Right atrium auricular region (tissue), 2 donors: ENCODE results near the gene SASH1. TPM values are rescaled to one million over a fixed set of nuclear protein-coding genes. Genes with fewer than 3 reads are reported as not detected.
"Not testable (repeated sequence)": the region's sequence is repeated elsewhere in the genome, so short reads cannot be mapped to it uniquely, and the experiment has no call there.

ENCODE experiments used
- DNase-seq: peaks from one replicate; pipeline ENCODE4 v3.0.0-alpha.2; 2019; ENCODE audit warnings: low spot score
- H3K27ac ChIP-seq, 2 donors: fragments of 200-600 bp; sonication (generic); 1 replicate in 1 of 2; 2 replicates in 1 of 2; pipeline ENCODE4 v1.5.1; 2016 to 2019
- H3K27me3 ChIP-seq, 2 donors: fragments of 200-600 bp; sonication (generic); one replicate each; pipeline versions ENCODE4 v1.5.1 to v1.6.0; 2017 to 2019
- H3K36me3 ChIP-seq: fragments of 200-600 bp; sonication (generic); one replicate; pipeline ENCODE4 v1.5.1; 2016
- H3K4me1 ChIP-seq, 2 donors: fragments of 200-600 bp; sonication (generic); one replicate each; pipeline versions ENCODE4 v1.5.1 to v1.6.0; 2017 to 2019
- H3K4me3 ChIP-seq, 2 donors: fragments of 200-600 bp; sonication (generic); 1 replicate in 1 of 2; 2 replicates in 1 of 2; pipeline ENCODE4 v1.5.1; 2017 to 2019; ENCODE audit warnings: mild to moderate bottlenecking in 1 of 2, moderate library complexity in 1 of 2
- H3K9me3 ChIP-seq, 2 donors: fragments of 200-600 bp; sonication (generic); one replicate each; pipeline ENCODE4 v1.5.1; 2019
- total RNA-seq, 2 donors: library from RNA; depleted of rRNA; stranded (reverse); fragments of >200 nt; gene quantifications; one replicate each; pipeline ENCODE4 v1.1.0, GENCODE V29; 2016
- TF ChIP-seq, protein P1 (sequence below), 2 donors: fragments of 200-600 bp; sonication (generic); IDR thresholded peaks; one replicate each; pipeline ENCODE4 v1.5.1; 2019; ENCODE audit warnings: antibody characterized with exemption in 2 of 2

Gene SASH1
- total RNA-seq, 2 donors from 2014 or later, result 39.0 to 42.3 TPM

DNA sequence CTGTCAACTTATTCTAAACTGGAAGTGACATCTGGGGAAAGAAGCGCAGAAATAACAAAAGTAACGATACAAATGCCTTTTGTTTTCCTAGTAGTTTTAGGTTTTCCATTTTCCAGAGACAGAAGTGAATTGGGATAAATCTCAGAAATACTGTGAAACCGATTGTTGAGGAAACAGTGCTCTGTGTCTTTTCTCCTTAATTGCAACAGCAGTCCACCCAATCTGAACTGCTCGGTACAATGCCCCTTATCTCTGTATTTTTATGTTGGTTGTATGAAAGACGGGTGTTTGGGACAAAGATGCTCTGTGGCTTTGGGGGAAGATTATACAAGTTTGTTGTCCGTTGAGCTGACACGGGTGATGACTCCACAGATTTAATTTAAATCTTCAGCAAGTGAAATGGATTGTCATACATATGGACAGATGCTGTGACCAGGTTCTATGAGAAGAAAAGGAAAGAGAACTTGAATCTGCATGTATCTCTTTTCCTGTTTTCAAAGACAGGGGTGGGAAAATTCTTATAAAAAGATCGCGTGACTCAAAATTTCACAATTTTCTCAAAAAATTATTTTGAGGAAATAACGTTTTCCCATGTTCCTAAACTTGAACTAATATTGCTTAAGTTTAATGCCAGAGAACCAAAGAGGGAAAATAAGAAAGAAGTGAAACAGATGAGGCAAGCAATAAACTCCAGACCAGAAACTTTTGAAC is 41.2 kb downstream of the SASH1 start:
- Histone ChIP-seq H3K4me1 (peaks cover 0 to 65% of the 10 kb centered on the region in 2 donors), H3K27ac (peak overlapping the region in 1 of 2 donors; percentile 23)
- peak; percentile 26 for DNase-seq

DNA sequence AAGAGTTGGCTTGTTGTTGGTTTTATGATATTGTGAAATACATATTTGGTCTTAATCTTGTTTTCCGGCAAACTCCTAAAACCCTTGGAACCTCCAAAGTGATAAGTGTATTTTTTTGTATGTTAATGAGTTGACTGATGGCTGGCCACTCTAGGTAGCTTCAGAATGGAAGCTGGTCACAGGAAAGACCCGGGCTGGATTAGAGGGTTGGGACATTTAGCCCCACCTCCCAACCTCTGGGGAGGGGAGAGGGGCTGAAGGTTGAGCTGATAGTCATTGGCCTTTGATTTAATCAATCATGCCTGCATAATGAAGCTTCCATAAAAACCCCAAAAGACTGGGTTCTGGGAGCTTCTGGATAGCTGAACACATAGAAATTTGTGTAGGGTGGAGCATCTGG is 42.7 kb downstream of the SASH1 start:
- H3K4me3 ChIP-seq, result no peak overlapping the region
- H3K4me1 ChIP-seq, result peaks cover 0 to 53% of the 10 kb centered on the region in 2 donors
- peak; percentile 53 for DNase-seq
- H3K9me3 ChIP-seq, result no peaks in the 10 kb centered on the region
- H3K27ac ChIP-seq, result no peak overlapping the region
- H3K36me3 ChIP-seq, result no peaks in the 10 kb centered on the region
- TF ChIP-seq, protein P1, sequence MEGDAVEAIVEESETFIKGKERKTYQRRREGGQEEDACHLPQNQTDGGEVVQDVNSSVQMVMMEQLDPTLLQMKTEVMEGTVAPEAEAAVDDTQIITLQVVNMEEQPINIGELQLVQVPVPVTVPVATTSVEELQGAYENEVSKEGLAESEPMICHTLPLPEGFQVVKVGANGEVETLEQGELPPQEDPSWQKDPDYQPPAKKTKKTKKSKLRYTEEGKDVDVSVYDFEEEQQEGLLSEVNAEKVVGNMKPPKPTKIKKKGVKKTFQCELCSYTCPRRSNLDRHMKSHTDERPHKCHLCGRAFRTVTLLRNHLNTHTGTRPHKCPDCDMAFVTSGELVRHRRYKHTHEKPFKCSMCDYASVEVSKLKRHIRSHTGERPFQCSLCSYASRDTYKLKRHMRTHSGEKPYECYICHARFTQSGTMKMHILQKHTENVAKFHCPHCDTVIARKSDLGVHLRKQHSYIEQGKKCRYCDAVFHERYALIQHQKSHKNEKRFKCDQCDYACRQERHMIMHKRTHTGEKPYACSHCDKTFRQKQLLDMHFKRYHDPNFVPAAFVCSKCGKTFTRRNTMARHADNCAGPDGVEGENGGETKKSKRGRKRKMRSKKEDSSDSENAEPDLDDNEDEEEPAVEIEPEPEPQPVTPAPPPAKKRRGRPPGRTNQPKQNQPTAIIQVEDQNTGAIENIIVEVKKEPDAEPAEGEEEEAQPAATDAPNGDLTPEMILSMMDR (IDR thresholded peaks at IDR 0.05), result no peak
- no peaks in the 10 kb centered on the region for H3K27me3 ChIP-seq

More for the DNA sequence above, 41.2 kb downstream of the SASH1 start:
- H3K4me3 ChIP-seq, result no peak overlapping the region
- no peaks in the 10 kb centered on the region for H3K9me3 ChIP-seq
- H3K36me3 ChIP-seq, result no peaks in the 10 kb centered on the region
- TF ChIP-seq, protein P1 (IDR thresholded peaks at IDR 0.05), result no peak
- H3K27me3 ChIP-seq, result no peaks in the 10 kb centered on the region

DNA sequence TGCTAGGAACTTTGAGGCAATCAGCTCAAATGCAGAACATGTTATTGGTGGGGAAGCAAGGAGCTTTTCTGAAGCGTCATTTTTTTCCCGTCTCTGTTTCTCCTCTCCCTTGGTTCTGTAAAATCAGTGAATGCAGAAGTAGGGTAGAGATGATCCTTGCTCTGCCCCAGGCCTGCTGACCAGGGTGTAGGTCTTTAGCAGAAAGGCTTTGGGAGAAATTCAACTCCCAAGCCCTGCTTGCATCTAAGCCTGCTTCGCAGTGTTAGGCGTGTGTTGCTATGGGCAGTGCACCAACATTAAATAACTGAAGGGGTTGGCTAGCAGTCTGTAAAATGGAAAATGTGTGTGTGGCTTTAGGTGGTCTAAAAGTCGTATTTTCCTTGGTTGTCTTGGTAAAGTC is 45.9 kb downstream of the SASH1 start:
- no peaks in the 10 kb centered on the region for H3K27me3 ChIP-seq
- peaks cover 0 to 35% of the 10 kb centered on the region in 2 donors for H3K4me1 ChIP-seq
- TF ChIP-seq, protein P1 (IDR thresholded peaks at IDR 0.05), result no peak
- no peak overlapping the region for H3K27ac ChIP-seq
- no peaks in the 10 kb centered on the region for H3K36me3 ChIP-seq
- H3K4me3 ChIP-seq, result no peak overlapping the region
- no peaks in the 10 kb centered on the region for H3K9me3 ChIP-seq
- DNase-seq, result no peak

DNA sequence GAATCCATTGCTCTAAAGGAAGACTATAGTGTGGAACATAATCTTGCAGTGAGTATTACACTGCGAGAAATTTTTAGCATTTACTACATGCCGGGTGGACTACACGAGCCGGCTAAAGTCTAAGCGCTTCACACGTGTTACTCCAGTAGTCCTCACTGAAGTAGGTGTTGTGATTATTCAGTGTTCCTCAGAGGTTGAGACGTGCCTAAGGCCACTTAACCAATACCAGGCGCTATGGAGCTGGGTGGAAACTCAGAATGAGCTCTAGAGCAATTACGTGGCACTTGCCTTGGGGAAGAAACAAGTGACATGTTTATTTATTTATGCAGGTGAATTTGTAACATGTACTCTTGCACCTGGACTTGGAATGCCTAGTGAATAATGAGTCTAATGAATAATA is 46.4 kb downstream of the SASH1 start:
- Histone ChIP-seq H3K36me3 (no peaks in the 10 kb centered on the region), H3K4me1 (peaks cover 0 to 35% of the 10 kb centered on the region in 2 donors), H3K27me3 (no peaks in the 10 kb centered on the region), H3K9me3 (no peaks in the 10 kb centered on the region), H3K4me3 (no peak overlapping the region), H3K27ac (no peak overlapping the region)
- TF ChIP-seq, protein P1 (IDR thresholded peaks at IDR 0.05), result no peak
- DNase-seq, result no peak

DNA sequence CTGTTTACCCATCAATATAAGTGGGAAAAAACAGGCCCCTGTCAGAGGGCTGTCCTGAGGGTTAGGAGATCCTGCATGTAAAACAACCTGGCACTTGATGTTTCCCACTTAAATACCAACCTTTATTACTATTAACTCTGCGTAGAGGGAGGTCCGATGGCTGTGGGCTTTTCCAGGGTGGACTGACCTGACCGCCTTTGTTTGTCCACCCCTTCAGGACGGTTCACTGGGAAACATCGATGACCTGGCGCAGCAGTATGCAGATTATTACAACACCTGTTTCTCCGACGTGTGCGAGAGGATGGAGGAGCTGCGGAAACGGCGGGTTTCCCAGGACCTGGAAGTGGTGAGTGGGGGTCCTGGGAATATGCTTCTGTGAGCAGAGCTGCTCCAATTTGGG is 47.3 kb downstream of the SASH1 start:
- TF ChIP-seq, protein P1 (IDR thresholded peaks at IDR 0.05), result no peak
- Histone ChIP-seq H3K36me3 (no peaks in the 10 kb centered on the region), H3K27me3 (no peaks in the 10 kb centered on the region), H3K27ac (no peak overlapping the region), H3K4me3 (no peak overlapping the region), H3K9me3 (no peaks in the 10 kb centered on the region), H3K4me1 (peaks cover 0 to 40% of the 10 kb centered on the region in 2 donors)
- DNase-seq, result no peak

DNA sequence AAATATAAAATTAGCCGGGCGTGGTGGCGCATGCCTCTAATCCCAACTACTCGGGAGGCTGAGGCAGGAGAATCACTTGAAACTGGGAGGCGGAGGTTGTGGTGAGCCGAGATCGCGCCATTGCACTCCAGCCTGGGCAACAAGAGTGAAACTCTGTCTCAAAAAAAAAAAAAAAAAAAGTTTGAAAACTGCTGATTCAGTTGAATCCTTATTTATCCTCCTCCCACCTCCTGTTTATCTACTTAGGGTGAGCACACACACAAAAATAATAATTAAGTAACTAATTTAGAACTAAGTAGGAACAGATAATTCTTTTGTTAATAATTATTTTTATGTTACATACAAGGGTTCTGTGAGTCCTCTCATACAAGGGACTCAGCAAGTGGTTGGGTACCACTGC is 49.5 kb downstream of the SASH1 start:
- H3K27ac ChIP-seq, H3K9me3 ChIP-seq, H3K27me3 ChIP-seq, DNase-seq, H3K4me3 ChIP-seq, H3K36me3 ChIP-seq: not testable (repeated sequence)
- peaks cover 0 to 42% of the 10 kb centered on the region in 2 donors for H3K4me1 ChIP-seq
